ENCODE measurements around the gene BRD4. TPM values are rescaled to one million over a fixed set of nuclear protein-coding genes. Genes with fewer than 3 reads are reported as not detected.

Gene BRD4
- total and polyA plus RNA-seq, 2 of the 13 experiments (the other 11 are each of a cell fraction or from before 2014, with no cell fraction given): 10.5 to 11.4 TPM

- no peak for TF ChIP-seq IKZF5 (CRISPR knock-in tag; IDR thresholded peaks at IDR 0.05)
- TF ChIP-seq THAP9 (CRISPR knock-in tag; IDR thresholded peaks at IDR 0.05; ENCODE audit: borderline replicate concordance): no peak
- no peak for TF ChIP-seq HNRNPL (IDR thresholded peaks at IDR 0.05; ENCODE audit: low read depth, low read length)
- no peak for TF ChIP-seq SUZ12 (IDR thresholded peaks at IDR 0.05; ENCODE audit: low read depth, low read length)
- no peak for TF ChIP-seq IKZF4 (CRISPR knock-in tag; IDR thresholded peaks at IDR 0.05; ENCODE audit: borderline replicate concordance, low read depth, not compliant biosample characterization)
- TF ChIP-seq ZNF501 (CRISPR knock-in tag; IDR thresholded peaks at IDR 0.05): no peak
- no peak for TF ChIP-seq GRHL1 (CRISPR knock-in tag; conservative IDR thresholded peaks at IDR 0.05)
- TF ChIP-seq ZNF790 (CRISPR knock-in tag; IDR thresholded peaks at IDR 0.05; ENCODE audit: borderline replicate concordance): no peak
- TF ChIP-seq ELF1 (CRISPR knock-in tag; IDR thresholded peaks at IDR 0.05): 0 out of 2 replicates have a peak, but pooled peaks have one; percentile 25
- TF ChIP-seq PREB (CRISPR knock-in tag; IDR thresholded peaks at IDR 0.05): no peak
- peak; percentile 36; the same call in 1 of the 2 replicates for TF ChIP-seq MXD1 (CRISPR knock-in tag; IDR thresholded peaks at IDR 0.05)
- no peak for TF ChIP-seq TEAD3 (CRISPR knock-in tag; optimal IDR thresholded peaks at IDR 0.05; ENCODE audit: borderline replicate concordance)
- TF ChIP-seq GABPB1 (CRISPR knock-in tag; IDR thresholded peaks at IDR 0.05): no peak
- TF ChIP-seq ZFY (CRISPR knock-in tag; IDR thresholded peaks at IDR 0.05): no peak
- TF ChIP-seq TBL1XR1 (IDR thresholded peaks at IDR 0.05; ENCODE audit: borderline replicate concordance, low read length, partially characterized antibody): no peak
- TF ChIP-seq CEBPB (IDR thresholded peaks at IDR 0.05; ENCODE audit: borderline replicate concordance, low read depth, low read length): no peak
- no peak for TF ChIP-seq FOXJ3 (CRISPR knock-in tag; IDR thresholded peaks at IDR 0.05; ENCODE audit: borderline replicate concordance)
- TF ChIP-seq ZNF17 (CRISPR knock-in tag; IDR thresholded peaks at IDR 0.05): no peak
- TF ChIP-seq FOXK1 (CRISPR knock-in tag; IDR thresholded peaks at IDR 0.05; ENCODE audit: borderline replicate concordance, low read depth): no peak
- TF ChIP-seq KMT2B (CRISPR knock-in tag; IDR thresholded peaks at IDR 0.05): no peak
- TF ChIP-seq ZNF780A (CRISPR knock-in tag; IDR thresholded peaks at IDR 0.05): no peak
- TF ChIP-seq ZNF546 (CRISPR knock-in tag; conservative IDR thresholded peaks at IDR 0.05): no peak
- TF ChIP-seq ZNF720 (CRISPR knock-in tag; IDR thresholded peaks at IDR 0.05): no peak
- TF ChIP-seq, protein P1, sequence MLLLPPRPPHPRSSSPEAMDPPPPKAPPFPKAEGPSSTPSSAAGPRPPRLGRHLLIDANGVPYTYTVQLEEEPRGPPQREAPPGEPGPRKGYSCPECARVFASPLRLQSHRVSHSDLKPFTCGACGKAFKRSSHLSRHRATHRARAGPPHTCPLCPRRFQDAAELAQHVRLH (CRISPR knock-in tag; IDR thresholded peaks at IDR 0.05; ENCODE audit: borderline replicate concordance, low read depth): no peak
These were observed 46.3 kb upstream of the BRD4 start (continued) for GRCh38 chr19:15378534-15379082.
